C4-2B (cell line): ENCODE results near the gene SREBF1.

Experiments
- ZFX ChIP-seq: fragments of 450-650 bp; IDR thresholded peaks from 2 replicates; pipeline ENCODE4 v1.6.1; 2017
- TF ChIP-seq, protein P1 (sequence below): fragments of 450-650 bp; conservative IDR thresholded peaks from 2 replicates; pipeline ENCODE4 v1.5.1; 2017; ENCODE audit warnings: mild to moderate bottlenecking

DNA sequence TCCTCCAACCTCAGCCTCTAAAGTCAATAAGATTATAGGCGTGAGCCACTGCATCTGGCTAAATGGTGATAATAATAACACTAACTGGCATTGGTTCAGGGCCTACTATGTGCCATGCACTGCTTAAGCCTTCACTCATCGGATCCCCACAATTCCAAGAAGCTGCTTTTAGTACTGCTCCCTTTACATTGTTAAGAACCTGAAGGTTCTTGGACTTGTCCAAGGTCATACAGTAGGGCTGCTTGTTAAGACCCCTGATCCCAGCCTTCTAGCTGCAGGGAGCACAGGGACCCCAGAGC, 6.6 kb downstream of the SREBF1 start:
- TF ChIP-seq, protein P1, sequence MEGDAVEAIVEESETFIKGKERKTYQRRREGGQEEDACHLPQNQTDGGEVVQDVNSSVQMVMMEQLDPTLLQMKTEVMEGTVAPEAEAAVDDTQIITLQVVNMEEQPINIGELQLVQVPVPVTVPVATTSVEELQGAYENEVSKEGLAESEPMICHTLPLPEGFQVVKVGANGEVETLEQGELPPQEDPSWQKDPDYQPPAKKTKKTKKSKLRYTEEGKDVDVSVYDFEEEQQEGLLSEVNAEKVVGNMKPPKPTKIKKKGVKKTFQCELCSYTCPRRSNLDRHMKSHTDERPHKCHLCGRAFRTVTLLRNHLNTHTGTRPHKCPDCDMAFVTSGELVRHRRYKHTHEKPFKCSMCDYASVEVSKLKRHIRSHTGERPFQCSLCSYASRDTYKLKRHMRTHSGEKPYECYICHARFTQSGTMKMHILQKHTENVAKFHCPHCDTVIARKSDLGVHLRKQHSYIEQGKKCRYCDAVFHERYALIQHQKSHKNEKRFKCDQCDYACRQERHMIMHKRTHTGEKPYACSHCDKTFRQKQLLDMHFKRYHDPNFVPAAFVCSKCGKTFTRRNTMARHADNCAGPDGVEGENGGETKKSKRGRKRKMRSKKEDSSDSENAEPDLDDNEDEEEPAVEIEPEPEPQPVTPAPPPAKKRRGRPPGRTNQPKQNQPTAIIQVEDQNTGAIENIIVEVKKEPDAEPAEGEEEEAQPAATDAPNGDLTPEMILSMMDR: no peak
- no peak for TF ChIP-seq ZFX
